NT2/D1 (cell line): ENCODE measurements around the gene OR5K2.

ENCODE experiments used
- SUZ12 ChIP-seq: IDR thresholded peaks from 2 replicates; pipeline ENCODE4 v1.6.1; 2011; ENCODE audit not compliant: insufficient read length, insufficient read depth; ENCODE audit errors: extremely low read depth
- YY1 ChIP-seq: IDR thresholded peaks from 2 replicates; pipeline ENCODE4 v1.6.1; 2011; ENCODE audit not compliant: insufficient read length, insufficient read depth
- ZNF274 ChIP-seq: IDR thresholded peaks from 2 replicates; pipeline ENCODE4 v1.6.1; 2011; ENCODE audit warnings: mild to moderate bottlenecking, low read depth, low read length

GRCh38 chr3:98512576-98512975, 15.1 kb downstream of the OR5K2 start:
- TF ChIP-seq YY1 (no peak), ZNF274 (no peak), SUZ12 (no peak)
